Measurements from ENCODE around the gene NAA16. TPM values are rescaled to one million over a fixed set of nuclear protein-coding genes. Genes with fewer than 3 reads are reported as not detected.
A peak's percentile ranks its signal among the peaks of the same experiment; 100 is the strongest.
"Not testable (repeated sequence)": the region's sequence is repeated elsewhere in the genome, so short reads cannot be mapped to it uniquely, and the experiment has no call there.

The NAA16 gene
- total and polyA plus RNA-seq, 12 donors, result 3.4 to 15.1 (median 8.5) TPM

DNA sequence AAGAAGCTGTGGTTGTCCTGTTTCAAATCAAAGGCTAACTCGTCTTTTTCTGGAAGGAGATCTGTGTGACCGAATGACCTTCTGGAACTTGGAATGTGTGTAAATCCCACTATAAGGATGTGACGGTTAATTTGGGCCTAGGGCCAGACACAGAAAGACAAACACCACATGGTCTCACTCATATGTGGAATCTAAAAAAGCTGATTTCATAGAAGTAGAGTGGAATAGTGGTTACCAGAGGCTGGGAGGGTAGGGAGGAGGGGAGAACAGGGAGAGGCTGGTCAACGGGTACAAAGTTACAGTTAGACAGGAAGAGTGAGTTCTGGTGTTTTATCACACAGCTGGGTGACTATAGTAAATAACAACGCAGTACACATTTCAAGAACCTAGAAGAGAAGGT, 107.0 kb downstream of the NAA16 start:
- TF ChIP-seq, protein P1, sequence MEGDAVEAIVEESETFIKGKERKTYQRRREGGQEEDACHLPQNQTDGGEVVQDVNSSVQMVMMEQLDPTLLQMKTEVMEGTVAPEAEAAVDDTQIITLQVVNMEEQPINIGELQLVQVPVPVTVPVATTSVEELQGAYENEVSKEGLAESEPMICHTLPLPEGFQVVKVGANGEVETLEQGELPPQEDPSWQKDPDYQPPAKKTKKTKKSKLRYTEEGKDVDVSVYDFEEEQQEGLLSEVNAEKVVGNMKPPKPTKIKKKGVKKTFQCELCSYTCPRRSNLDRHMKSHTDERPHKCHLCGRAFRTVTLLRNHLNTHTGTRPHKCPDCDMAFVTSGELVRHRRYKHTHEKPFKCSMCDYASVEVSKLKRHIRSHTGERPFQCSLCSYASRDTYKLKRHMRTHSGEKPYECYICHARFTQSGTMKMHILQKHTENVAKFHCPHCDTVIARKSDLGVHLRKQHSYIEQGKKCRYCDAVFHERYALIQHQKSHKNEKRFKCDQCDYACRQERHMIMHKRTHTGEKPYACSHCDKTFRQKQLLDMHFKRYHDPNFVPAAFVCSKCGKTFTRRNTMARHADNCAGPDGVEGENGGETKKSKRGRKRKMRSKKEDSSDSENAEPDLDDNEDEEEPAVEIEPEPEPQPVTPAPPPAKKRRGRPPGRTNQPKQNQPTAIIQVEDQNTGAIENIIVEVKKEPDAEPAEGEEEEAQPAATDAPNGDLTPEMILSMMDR (IDR thresholded peaks at IDR 0.05), result no peak

DNA sequence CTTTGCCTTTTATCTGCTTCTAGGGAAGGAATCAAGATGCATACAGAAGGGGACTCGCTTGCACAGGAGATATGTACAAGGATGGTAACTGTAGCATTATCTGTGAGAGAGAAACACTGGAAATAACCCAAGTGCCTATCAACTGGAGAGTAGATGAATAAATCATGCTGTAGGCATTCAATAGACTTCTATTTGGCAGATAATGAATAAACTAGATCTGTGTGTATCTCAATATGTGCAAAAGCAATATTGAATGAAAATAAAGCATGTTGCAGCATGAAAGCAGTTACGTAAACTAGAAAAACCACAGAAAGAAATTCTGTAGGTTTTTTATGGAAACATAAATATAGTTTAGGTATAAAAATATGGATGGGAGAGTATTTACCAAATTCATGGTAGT, 107.7 kb downstream of the NAA16 start:
- H3K36me3 ChIP-seq, result no peaks in the 10 kb centered on the region
- H3K27ac ChIP-seq, result no peak overlapping the region
- H3K27me3 ChIP-seq, result no peaks in the 10 kb centered on the region
- intact Hi-C loops (cut with DNase I), result loop anchor here in 1 of 10 donors (10.0 kb wide), 1 partner anchor 236 kb away; no protein-coding TSS in a partner anchor
- WGBS, 2 donors, result 87 to 93% methylated on average over 2 of the region's 2 CpGs
- DNase-seq (no peak), ATAC-seq (no peak)
- TF ChIP-seq, protein P1 (IDR thresholded peaks at IDR 0.05), result no peak
- H3K4me3 ChIP-seq, result no peak overlapping the region
- peaks cover 0 to 7% (median 0%) of the 10 kb centered on the region in 11 donors for H3K9me3 ChIP-seq
- no peaks in the 10 kb centered on the region for H3K4me1 ChIP-seq

More for the DNA sequence above, 107.0 kb downstream of the NAA16 start:
- Histone ChIP-seq H3K4me1 (no peaks in the 10 kb centered on the region), H3K27ac (no peak overlapping the region), H3K27me3 (no peaks in the 10 kb centered on the region), H3K4me3 (no peak overlapping the region), H3K36me3 (no peaks in the 10 kb centered on the region), H3K9me3 (peaks cover 0 to 7% (median 0%) of the 10 kb centered on the region in 11 donors)
- DNase-seq (no peak), ATAC-seq (peak in 2 of 8 donors; percentile 8 to 39)
- intact Hi-C loops (cut with DNase I), result loop anchor here in 1 of 10 donors (10.0 kb wide), 1 partner anchor 237 kb away; no protein-coding TSS in a partner anchor
- WGBS, 2 donors, result 45 to 51% methylated on average over 5 of the region's 5 CpGs

DNA sequence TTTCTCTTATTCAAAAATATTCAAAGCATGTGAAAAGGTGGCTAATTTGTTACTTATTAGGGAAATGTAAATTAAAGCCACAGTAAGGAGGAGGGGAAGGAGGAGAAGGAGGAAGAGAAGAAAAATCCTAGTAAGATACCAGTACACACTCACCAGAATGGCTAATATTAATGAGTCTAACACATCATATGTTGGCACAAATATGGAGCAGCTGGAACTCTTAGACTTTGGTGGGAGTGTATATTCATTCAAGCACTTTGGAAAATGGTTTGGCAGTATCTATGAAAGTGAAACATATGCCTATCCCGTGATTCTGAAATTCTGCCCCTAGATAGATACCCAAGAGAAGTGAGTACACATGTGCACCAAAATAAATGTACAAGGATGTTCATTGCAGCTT, 108.1 kb downstream of the NAA16 start:
- H3K4me3 ChIP-seq, result no peak overlapping the region
- WGBS, 2 donors, result 63 to 78% methylated on average over 1 of the region's 1 CpG
- intact Hi-C loops (cut with DNase I), result loop anchor here in 1 of 10 donors (10.0 kb wide), 1 partner anchor 236 kb away; no protein-coding TSS in a partner anchor

DNA sequence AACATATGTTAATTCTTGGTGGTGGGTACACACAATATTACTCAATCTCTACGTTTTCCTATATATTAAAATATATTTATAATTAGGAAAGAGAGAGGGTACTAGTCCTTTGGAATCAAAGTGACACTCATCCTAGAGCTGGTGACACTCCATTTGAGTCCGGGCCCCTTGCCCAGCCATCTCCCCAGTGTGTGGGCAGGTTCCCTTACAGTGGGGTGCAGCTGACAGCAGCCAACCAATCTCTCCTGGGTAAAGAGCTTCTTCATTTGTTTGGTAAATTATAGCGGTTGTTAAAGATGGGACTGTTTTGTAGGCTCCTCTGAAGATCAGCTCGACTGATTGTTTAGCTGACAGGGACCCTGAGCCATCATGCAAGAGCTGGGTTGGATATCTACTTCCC, 109.1 kb downstream of the NAA16 start:
- ATAC-seq (no peak), DNase-seq (no peak)
- peaks cover 0 to 7% (median 0%) of the 10 kb centered on the region in 11 donors for H3K9me3 ChIP-seq
- no peak overlapping the region for H3K27ac ChIP-seq
- no peaks in the 10 kb centered on the region for H3K4me1 ChIP-seq
- TF ChIP-seq, protein P1 (IDR thresholded peaks at IDR 0.05), result no peak
- H3K36me3 ChIP-seq, result no peaks in the 10 kb centered on the region
- WGBS, 2 donors, result 83 to 87% methylated on average over 4 of the region's 4 CpGs
- no peak overlapping the region for H3K4me3 ChIP-seq
- intact Hi-C loops (cut with DNase I), result no loop called here
- H3K27me3 ChIP-seq, result no peaks in the 10 kb centered on the region

More for the DNA sequence above, 108.1 kb downstream of the NAA16 start:
- ATAC-seq (no peak), DNase-seq (no peak)
- H3K36me3 ChIP-seq, result no peaks in the 10 kb centered on the region
- no peaks in the 10 kb centered on the region for H3K4me1 ChIP-seq
- TF ChIP-seq, protein P1 (IDR thresholded peaks at IDR 0.05), result no peak
- peaks cover 0 to 7% (median 0%) of the 10 kb centered on the region in 11 donors for H3K9me3 ChIP-seq
- H3K27ac ChIP-seq, result no peak overlapping the region
- no peaks in the 10 kb centered on the region for H3K27me3 ChIP-seq

DNA sequence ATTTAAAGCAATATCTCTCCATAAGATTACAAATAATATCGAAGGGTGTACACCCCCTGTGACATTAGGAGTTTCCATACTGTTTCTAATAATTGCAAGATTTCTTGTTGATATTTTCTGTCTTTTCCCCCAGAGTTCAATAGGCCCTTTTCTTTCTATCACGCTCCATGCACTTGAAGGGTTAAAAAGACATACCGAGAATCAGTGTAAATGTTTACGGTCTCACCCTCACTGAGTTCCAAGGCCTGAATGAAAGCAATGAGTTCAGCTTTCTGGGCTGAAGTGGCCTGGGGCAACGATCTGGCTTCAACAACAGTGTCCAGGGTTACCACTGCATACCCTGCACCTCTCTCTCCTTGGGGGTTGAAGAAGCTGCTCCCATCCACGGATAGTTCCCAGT, 110.3 kb downstream of the NAA16 start:
- H3K36me3 ChIP-seq; H3K27ac ChIP-seq; H3K9me3 ChIP-seq; ATAC-seq; H3K27me3 ChIP-seq; intact Hi-C loops (cut with DNase I); H3K4me3 ChIP-seq; H3K4me1 ChIP-seq; DNase-seq: not testable (repeated sequence)
- 77 to 81% methylated on average over 6 of the region's 6 CpGs for WGBS, 2 donors

DNA sequence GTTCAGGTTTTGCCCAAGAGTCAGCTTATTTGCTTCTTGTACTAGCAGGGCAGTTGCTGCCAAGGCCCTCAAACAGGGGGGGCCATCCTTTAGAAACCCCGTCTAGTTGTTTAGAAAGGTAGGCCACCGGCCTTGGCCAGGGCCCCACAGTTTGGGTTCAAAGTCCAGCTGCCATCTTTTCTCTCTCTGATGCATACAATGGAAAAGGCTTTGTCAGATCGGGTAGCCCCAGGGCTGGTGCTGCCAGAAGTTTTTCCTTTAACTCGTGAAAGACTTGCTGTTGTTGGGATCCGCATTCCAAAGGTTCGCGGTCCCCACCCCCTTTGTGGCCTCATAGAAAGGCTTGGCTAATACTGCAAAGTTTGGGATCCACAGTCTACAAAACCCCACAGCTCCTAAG, 110.9 kb downstream of the NAA16 start:
- H3K4me3 ChIP-seq; H3K27me3 ChIP-seq; DNase-seq; H3K36me3 ChIP-seq; H3K4me1 ChIP-seq; H3K9me3 ChIP-seq; intact Hi-C loops (cut with DNase I); H3K27ac ChIP-seq; ATAC-seq: not testable (repeated sequence)
- 79 to 81% methylated on average over 7 of the region's 7 CpGs for WGBS, 2 donors

DNA sequence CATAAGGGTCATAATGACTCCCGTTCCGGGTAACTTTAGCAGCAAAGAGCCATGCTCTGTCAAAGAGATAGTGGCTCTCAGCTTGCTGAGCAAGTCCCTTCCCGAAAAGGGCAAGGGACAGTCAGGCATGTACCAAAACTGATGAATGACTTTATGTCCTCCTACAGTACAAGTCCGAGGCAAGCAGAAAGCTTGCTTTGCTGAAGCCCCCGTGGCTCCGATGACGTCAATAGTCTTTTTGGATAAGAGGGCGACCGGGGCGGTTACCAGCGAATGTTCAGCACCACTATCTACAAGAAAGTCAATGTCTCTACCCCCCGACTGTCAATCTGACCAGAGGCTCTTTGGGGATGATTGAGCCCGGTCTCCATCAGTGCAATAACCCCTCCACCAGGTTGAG, 112.2 kb downstream of the NAA16 start:
- intact Hi-C loops (cut with DNase I); H3K9me3 ChIP-seq; H3K36me3 ChIP-seq; DNase-seq; H3K27ac ChIP-seq; H3K4me3 ChIP-seq; H3K4me1 ChIP-seq; ATAC-seq: not testable (repeated sequence)
- 74 to 87% methylated on average over 12 to 13 of the region's 13 CpGs for WGBS, 2 donors
- H3K27me3 ChIP-seq, result peaks cover 0 to 19% (median 6%) of the 10 kb centered on the region in 7 donors

DNA sequence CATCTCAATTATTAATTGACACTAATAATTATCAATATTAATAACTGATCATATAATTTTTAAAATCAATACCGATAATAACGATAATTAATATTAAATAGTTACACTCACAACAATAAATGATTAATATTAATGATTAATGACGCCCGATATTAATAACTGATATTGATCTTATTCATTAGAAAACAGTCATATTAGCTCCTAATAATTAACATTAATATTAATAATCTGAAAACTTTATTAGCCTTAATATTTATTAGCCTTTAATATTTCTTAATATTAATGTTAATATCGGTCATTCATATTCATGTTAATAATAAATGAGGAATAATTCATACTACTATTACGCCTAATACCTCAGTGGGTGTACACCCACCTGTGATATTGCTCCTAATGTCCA, 113.6 kb downstream of the NAA16 start:
- intact Hi-C loops (cut with DNase I); H3K27ac ChIP-seq; ATAC-seq; H3K36me3 ChIP-seq; DNase-seq; H3K9me3 ChIP-seq; H3K4me3 ChIP-seq; H3K4me1 ChIP-seq: not testable (repeated sequence)
- WGBS, 2 donors, result 96 to 97% methylated on average over 6 of the region's 6 CpGs
- H3K27me3 ChIP-seq, result peaks cover 0 to 22% (median 10%) of the 10 kb centered on the region in 7 donors
